ENCODE measurements around the gene ATG2A. TPM values are rescaled to one million over a fixed set of nuclear protein-coding genes. Genes with fewer than 3 reads are reported as not detected.

The ATG2A gene
- total and polyA plus RNA-seq, 8 donors, result 12.2 to 77.6 (median 26.6) TPM

GRCh38 chr11:64870176-64870892, 46.7 kb downstream of the ATG2A start:
- peak overlapping the region; percentile 2 to 37 (median 14) for H3K4me3 ChIP-seq
- 31 to 43% (median 35%) methylated on average over 10 to 19 of the region's 19 CpGs for WGBS, 5 donors
- no peak for TF ChIP-seq POLR2AphosphoS5 (IDR thresholded peaks at IDR 0.05)
- TF ChIP-seq EP300 (IDR thresholded peaks at IDR 0.05), result no peak
- no peaks in the 10 kb centered on the region for H3K27me3 ChIP-seq
- intact Hi-C loops (cut with DNase I; ENCODE audit: low total_unique reads), result no loop called here
- H3K36me3 ChIP-seq, result peaks cover 30 to 53% (median 40%) of the 10 kb centered on the region in 4 donors
- peak overlapping the region; percentile 28 to 94 (median 92) for H3K27ac ChIP-seq
- DNase-seq, result no peak
- H3K4me1 ChIP-seq, result peaks cover 71 to 99% (median 87%) of the 10 kb centered on the region in 4 donors
- H3K9me3 ChIP-seq, result no peaks in the 10 kb centered on the region

- 43 to 72% (median 63%) methylated on average over 8 to 9 of the region's 9 CpGs for whole genome bisulfite sequencing, 5 donors
- no peak for DNase-seq
- intact Hi-C loops (cut with DNase I; ENCODE audit: low total_unique reads), result no loop called here
- H3K36me3 ChIP-seq, result peaks cover 30 to 49% (median 40%) of the 10 kb centered on the region in 4 donors
- H3K9me3 ChIP-seq, result no peaks in the 10 kb centered on the region
- H3K4me1 ChIP-seq, result peaks cover 74 to 99% (median 87%) of the 10 kb centered on the region in 4 donors
- TF ChIP-seq EP300 (IDR thresholded peaks at IDR 0.05) (no peak), CTCF (IDR thresholded peaks at IDR 0.05) (peak in 1 of 7 experiments; percentile 10)
- H3K4me3 ChIP-seq, result peak overlapping the region; percentile 2 to 37 (median 14)
- H3K27me3 ChIP-seq, result no peaks in the 10 kb centered on the region
- peak overlapping the region; percentile 28 to 94 (median 92) for H3K27ac ChIP-seq
Observed at GRCh38 chr11:64869571-64870175, 47.3 kb downstream of the ATG2A start.

- WGBS, 5 donors, result 41 to 58% (median 50%) methylated on average over 20 to 21 of the region's 21 CpGs
- Histone ChIP-seq H3K9me3 (no peaks in the 10 kb centered on the region), H3K4me1 (peaks cover 76 to 99% (median 89%) of the 10 kb centered on the region in 4 donors), H3K27me3 (no peaks in the 10 kb centered on the region), H3K4me3 (peak overlapping the region in 2 of 4 donors; percentile 24 to 37), H3K27ac (peak overlapping the region; percentile 39 to 94 (median 92)), H3K36me3 (peaks cover 30 to 43% (median 34%) of the 10 kb centered on the region in 4 donors)
- DNase-seq, result no peak
- TF ChIP-seq POLR2AphosphoS5 (IDR thresholded peaks at IDR 0.05), result peak in 1 of 3 donors; percentile 48
- no peak for TF ChIP-seq EP300 (IDR thresholded peaks at IDR 0.05)
- intact Hi-C loops (cut with DNase I; ENCODE audit: low total_unique reads), result no loop called here
Observed at GRCh38 chr11:64868904-64869570, 48.0 kb downstream of the ATG2A start.

GRCh38 chr11:64867748-64868462, 49.1 kb downstream of the ATG2A start:
- Histone ChIP-seq H3K27me3 (no peaks in the 10 kb centered on the region), H3K4me1 (peaks cover 80 to 99% (median 92%) of the 10 kb centered on the region in 4 donors), H3K27ac (peak overlapping the region in 4 of 5 donors; percentile 86 to 94 (median 92)), H3K9me3 (no peaks in the 10 kb centered on the region), H3K36me3 (peaks cover 19 to 32% (median 23%) of the 10 kb centered on the region in 4 donors), H3K4me3 (no peak overlapping the region)
- TF ChIP-seq POLR2A (IDR thresholded peaks at IDR 0.05) (no peak), POLR2AphosphoS5 (IDR thresholded peaks at IDR 0.05) (no peak), EP300 (IDR thresholded peaks at IDR 0.05) (no peak), CTCF (IDR thresholded peaks at IDR 0.05) (no peak)
- intact Hi-C loops (cut with DNase I; ENCODE audit: low total_unique reads), result no loop called here
- 75 to 88% (median 85%) methylated on average over 28 of the region's 28 CpGs for WGBS, 5 donors
- DNase-seq, result no peak

GRCh38 chr11:64866173-64866491, 50.9 kb downstream of the ATG2A start:
- H3K27ac ChIP-seq, result peak overlapping the region in 4 of 5 donors; percentile 86 to 94 (median 92)
- intact Hi-C loops (cut with DNase I; ENCODE audit: low total_unique reads), result no loop called here
- TF ChIP-seq POLR2A (IDR thresholded peaks at IDR 0.05), result no peak
- TF ChIP-seq CTCF (IDR thresholded peaks at IDR 0.05), result no peak
- TF ChIP-seq POLR2AphosphoS5 (IDR thresholded peaks at IDR 0.05), result no peak
- TF ChIP-seq EP300 (IDR thresholded peaks at IDR 0.05), result no peak

More at GRCh38 chr11:64866173-64866491, 50.9 kb downstream of the ATG2A start:
- H3K4me3 ChIP-seq, result no peak overlapping the region
- H3K9me3 ChIP-seq, result no peaks in the 10 kb centered on the region
- peaks cover 74 to 98% (median 87%) of the 10 kb centered on the region in 4 donors for H3K4me1 ChIP-seq
- 87 to 96% (median 88%) methylated on average over 4 of the region's 4 CpGs for WGBS, 5 donors
- peaks cover 3 to 14% (median 9%) of the 10 kb centered on the region in 4 donors for H3K36me3 ChIP-seq
- no peak for DNase-seq
- H3K27me3 ChIP-seq, result no peaks in the 10 kb centered on the region

Measured in stomach (tissue), 9 donors.